AG10803 (cell line): Measurements from ENCODE around the gene FAM200B.

Source experiments
- DNase-seq: peaks from one replicate; pipeline ENCODE4 v3.0.0; 2010; ENCODE audit warnings: low read depth
- H3K4me3 ChIP-seq: 2 replicates; pipeline ENCODE4 v1.5.1; 2011; ENCODE audit warnings: mild to moderate bottlenecking, low read length, control low read depth
- TF ChIP-seq, protein P1 (sequence below): conservative IDR thresholded peaks from 2 replicates; pipeline ENCODE4 v1.5.1; 2011; ENCODE audit warnings: mild to moderate bottlenecking, low read length, control low read depth, inconsistent platforms

Gene FAM200B

DNA sequence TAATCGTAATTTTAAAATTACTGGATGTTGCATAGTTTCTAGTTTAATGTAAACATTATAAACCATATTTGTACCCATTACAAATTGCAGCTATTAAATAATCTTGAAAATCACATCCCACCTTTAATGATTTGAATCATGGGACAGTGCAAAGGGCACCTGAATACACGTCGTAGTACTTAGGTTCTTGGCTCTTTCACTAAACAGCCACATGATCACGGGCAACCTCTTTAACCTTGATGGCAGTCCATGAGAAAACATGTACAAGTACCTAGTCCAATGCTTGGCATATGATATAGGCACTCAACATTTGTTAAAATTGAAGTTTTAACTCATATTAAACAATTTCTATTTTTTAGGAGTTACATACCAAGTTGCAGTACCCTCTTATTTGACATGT lies 14.6 kb upstream of the FAM200B start:
- no peak for DNase-seq
- TF ChIP-seq, protein P1, sequence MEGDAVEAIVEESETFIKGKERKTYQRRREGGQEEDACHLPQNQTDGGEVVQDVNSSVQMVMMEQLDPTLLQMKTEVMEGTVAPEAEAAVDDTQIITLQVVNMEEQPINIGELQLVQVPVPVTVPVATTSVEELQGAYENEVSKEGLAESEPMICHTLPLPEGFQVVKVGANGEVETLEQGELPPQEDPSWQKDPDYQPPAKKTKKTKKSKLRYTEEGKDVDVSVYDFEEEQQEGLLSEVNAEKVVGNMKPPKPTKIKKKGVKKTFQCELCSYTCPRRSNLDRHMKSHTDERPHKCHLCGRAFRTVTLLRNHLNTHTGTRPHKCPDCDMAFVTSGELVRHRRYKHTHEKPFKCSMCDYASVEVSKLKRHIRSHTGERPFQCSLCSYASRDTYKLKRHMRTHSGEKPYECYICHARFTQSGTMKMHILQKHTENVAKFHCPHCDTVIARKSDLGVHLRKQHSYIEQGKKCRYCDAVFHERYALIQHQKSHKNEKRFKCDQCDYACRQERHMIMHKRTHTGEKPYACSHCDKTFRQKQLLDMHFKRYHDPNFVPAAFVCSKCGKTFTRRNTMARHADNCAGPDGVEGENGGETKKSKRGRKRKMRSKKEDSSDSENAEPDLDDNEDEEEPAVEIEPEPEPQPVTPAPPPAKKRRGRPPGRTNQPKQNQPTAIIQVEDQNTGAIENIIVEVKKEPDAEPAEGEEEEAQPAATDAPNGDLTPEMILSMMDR, result no peak
- no peak overlapping the region for H3K4me3 ChIP-seq

DNA sequence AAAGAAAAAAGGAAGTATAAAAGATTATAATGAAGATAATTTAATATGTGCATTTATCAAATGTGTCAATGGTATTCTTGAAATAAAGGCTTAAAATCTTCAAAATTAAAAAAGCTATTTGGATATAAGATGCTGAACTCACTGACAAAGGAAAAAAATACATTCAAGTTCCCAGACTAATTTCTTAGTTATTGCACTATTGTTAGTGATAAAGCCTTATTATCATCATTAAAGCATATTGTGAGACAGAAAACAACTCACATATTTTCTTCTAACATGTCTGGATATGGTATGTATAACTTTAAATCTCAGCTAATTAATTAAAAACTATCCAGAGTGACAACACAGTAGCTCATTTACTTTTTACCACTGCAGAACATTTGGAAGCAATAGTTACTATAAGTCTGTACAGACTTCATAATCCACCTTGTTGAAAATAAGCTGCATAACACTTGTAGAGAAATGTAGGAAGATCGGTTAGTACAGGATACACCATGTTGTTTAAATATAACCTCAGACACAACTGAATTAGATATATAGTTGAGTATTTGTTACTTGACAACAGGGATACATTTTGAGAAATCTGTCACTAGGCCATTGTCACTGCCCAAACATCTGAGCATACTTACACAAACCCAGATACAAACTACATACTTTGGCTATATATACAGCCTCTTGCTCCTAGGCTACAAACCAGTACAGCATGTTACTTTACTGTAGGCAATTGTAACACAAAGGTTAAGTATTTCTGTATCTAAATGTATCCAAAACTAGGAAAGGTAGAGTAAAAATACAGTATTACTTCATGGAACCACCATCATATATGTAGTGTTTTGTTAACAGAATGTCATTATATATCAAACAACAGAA lies 12.8 kb upstream of the FAM200B start:
- TF ChIP-seq, protein P1, result no peak
- DNase-seq, result no peak
- no peak overlapping the region for H3K4me3 ChIP-seq

DNA sequence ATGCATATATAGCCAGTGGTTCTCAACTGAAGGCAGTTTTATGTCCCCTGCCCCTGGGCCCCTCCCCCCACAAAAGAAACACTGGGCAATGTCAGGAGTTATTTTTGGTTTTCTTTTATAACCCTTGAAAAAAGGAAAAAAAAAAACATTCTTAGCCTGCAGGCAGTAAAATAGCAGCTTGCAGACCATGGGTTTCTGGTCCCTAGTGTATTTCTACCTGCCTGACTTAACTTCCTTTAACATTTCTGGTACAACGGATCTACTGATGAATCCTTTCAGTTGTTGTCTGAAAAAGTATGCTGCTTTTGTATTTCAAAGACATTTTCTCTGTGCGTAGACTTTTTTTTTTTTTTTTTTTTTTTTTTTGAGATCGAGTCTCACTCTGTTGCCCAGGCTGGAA lies 11.1 kb upstream of the FAM200B start:
- DNase-seq, result no peak
- TF ChIP-seq, protein P1, result no peak
- H3K4me3 ChIP-seq, result no peak overlapping the region

DNA sequence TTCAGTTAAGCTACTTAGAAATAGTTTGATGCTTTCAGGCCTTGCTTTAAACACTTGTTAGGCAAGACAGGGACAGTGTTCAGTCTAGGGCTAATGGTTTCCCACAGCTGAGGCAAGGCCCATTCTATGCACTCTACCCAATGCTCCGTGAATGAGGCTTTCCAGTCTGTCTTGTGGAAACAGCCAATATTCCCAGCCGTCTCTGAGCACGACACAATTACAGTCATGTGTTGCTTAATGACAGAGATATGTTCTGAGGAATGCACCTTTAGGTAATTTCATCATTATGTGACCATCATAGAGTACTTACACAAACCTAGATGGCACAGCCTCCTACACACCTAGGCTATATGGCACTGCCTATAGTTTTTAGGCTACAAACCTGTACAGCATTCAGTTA lies 9.5 kb upstream of the FAM200B start:
- no peak for DNase-seq
- H3K4me3 ChIP-seq, result no peak overlapping the region
- TF ChIP-seq, protein P1, result no peak

DNA sequence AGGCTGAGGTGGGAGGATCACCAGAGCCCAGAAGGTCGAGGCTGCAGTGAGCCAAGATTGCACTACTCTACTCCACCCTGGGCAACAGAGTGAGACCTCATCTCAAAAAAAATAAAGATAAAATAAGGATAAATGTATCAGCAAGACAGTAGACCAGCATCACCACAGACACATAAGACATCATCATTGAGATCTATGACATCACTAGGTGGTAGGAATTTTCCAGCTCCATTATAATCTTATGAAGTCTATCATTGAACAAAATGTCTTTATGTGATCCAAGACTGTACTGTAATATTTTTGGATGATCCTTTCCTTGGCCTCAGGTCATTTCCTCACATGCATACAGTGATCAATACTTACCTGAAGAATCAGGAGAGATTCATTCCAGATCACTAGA lies 8.3 kb upstream of the FAM200B start:
- TF ChIP-seq, protein P1, result no peak
- no peak for DNase-seq
- H3K4me3 ChIP-seq, result no peak overlapping the region

DNA sequence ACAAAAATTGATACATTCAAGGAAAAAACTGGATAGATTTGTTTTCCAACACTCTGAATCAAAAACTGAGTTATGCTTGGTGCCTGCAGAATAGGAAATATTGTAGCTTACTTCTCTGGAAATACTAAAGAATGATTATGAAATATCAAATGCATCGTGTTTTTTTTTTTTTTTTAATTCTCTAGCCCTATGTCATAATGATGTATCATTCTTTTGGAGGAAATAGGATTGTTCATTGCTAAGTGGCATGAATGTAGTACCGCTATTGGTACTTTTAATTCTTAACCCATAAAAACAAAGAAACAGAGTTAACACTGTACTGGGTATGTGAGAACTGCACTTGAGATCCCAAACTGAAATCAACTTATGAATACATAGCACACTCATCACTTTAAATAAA lies 7.6 kb upstream of the FAM200B start:
- H3K4me3 ChIP-seq, result no peak overlapping the region
- no peak for DNase-seq
- TF ChIP-seq, protein P1, result no peak

DNA sequence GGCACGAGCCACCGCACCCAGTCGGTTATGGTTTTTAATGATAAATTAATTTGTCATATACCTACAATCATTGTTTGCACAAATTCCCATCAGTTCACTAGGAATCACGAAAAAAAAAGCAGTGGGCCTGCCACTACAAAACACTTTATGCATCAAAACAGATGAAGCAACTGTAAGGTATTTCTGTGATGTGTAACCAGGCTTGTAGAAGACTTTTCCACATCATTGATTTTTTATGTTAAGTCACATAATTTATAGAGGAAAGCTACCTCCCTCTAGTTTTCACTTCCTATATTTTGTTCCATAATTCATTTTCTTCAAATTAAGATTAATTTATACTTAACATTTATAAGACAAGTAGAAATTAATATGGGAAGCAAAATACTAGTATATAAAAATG lies 6.7 kb upstream of the FAM200B start:
- TF ChIP-seq, protein P1, result no peak
- H3K4me3 ChIP-seq, result no peak overlapping the region
- no peak for DNase-seq
